GM18870 (cell line): Measurements from ENCODE around the gene TEX55.
"Not testable (repeated sequence)": the region's sequence is repeated elsewhere in the genome, so short reads cannot be mapped to it uniquely, and the experiment has no call there.

ENCODE experiments used
- ATAC-seq: cut with Tn5 transposase; IDR thresholded peaks from one replicate; pipeline ENCODE4 v1.9.1; 2021; ENCODE audit warnings: moderate library complexity; ENCODE audit not compliant: unreplicated experiment

TEX55 gene

DNA sequence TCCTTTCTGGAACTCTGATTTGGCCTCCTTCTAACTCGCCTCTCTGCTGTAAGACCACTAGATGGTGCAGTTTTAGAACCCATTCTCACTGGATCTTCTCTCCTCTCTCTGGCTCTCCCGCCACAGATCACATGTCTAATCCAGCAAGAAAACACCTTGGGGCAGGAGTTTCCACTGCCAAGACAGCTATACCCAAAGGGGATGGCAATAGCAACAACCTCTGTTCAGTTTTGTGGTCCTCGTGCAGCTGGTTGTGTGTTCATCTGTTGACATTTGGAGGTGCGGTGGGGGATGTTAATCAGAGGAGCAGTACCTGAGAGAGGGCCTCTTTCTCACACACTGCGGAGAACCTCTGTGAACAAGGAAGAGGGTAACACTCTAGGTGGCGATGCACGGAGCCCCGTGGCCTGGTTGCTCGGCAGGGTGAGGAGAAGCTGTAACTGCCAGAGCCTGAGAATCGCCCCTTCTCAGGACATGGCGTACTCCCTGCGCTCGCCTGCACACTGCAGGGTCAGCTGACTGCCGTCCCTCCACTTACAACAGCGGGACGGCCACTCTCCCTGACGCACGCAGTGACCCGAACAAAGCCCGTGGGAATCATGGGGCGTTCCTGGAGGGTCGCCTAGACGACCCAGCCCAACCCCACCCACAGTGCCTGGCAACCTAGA is at the start of gene TEX55:
Gene TEX55 (plus strand): TSS at position 666 of the 668 bp plus-strand sequence. CDS start 25 bp downstream, outside the sequence.
- ATAC-seq: peak; percentile 69

GRCh38 chr3:119098003-119098402 is 48.0 kb upstream of the TEX55 start:
- no peak for ATAC-seq

- no peak for ATAC-seq
Measured at GRCh38 chr3:119098619-119099222, 47.2 kb upstream of the TEX55 start.

DNA sequence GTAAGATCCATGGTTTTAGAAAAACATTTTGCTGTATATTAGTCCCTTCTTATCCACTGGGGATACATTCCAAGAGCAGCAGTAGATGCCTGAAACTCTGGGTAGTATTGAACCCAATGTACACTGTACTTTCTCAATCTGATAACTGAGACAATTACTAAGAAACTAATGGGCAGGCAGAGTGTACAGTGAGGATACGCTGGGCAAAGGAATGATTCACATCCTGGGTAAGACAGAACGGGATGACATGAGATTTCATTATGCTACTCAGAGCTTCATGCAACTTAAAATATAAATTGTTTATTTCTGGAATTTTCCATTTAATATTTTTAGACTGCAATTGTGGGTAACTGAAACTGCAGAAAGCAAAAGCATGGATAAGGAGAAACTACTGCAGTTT is 46.2 kb upstream of the TEX55 start:
- no peak for ATAC-seq

- no peak for ATAC-seq
Measured at GRCh38 chr3:119104031-119104430, 41.9 kb upstream of the TEX55 start.

- not testable (repeated sequence) for ATAC-seq
Measured at GRCh38 chr3:119118330-119118729, 27.6 kb upstream of the TEX55 start.

GRCh38 chr3:119120480-119120879 is 25.5 kb upstream of the TEX55 start:
- no peak for ATAC-seq

DNA sequence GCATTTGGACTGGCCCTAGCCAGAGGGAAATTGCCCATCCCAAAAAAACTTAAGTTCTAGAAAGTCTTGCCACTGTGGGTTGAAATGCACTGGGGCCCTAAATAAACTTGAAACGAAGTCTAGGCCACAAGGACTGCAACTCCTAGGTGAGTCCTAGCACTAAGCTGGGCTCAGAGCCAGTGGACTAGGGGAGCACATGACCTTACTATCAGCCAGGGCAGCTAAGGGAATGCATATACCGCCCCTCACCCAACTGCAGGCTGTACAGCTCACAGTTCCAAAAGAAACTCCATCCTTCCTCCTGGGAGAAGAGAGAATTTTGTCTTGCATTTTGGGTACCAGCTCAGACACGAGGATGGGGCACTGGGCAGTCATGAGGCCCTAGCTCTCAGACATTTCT is 23.6 kb upstream of the TEX55 start:
- no peak for ATAC-seq

GRCh38 chr3:119125342-119125741 is 20.6 kb upstream of the TEX55 start:
- no peak for ATAC-seq

- no peak for ATAC-seq
Measured at GRCh38 chr3:119125742-119126504, 20.0 kb upstream of the TEX55 start.

GRCh38 chr3:119130291-119130690 is 15.7 kb upstream of the TEX55 start:
- not testable (repeated sequence) for ATAC-seq

DNA sequence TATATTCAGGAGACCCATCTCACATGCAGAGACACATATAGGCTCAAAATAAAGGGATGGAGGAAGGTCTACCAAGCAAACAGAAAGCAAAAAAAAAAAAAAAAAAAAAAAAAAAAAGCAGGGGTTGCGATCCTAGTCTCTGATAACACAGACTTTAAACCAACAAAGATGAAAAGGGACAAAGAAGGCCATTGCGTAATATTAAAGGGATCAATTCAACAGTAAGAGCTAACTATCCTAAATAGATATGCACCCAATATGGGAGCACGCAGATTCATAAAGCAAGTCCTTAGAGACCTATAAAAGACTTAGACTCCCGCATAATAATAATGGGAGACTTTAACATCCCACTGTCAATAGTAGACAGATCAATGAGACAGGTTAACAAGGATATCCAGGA is 13.7 kb upstream of the TEX55 start:
- ATAC-seq: not testable (repeated sequence)

GRCh38 chr3:119139360-119139759 is 6.6 kb upstream of the TEX55 start:
- not testable (repeated sequence) for ATAC-seq

DNA sequence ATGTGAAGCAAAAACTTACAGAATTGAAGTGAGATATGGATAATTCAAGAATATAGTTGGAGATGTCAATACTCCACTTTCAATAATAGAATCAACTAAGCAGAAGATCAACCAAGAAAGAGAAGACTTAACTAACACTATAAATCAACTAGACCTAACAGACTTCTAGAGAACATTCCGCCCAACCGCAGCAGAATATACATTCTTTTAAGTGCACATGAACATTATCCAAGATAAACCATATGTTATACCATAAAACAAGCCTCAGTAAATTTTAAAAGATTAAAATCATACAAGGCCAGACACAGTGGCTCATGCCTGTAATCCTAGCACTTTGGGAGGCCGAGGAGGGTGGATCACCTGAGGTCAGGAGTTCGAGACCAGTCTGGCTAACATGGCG is 5.5 kb upstream of the TEX55 start:
- no peak for ATAC-seq

GRCh38 chr3:119145128-119145499 is 851 bp upstream of the TEX55 start:
- ATAC-seq: peak; percentile 31

- ATAC-seq: no peak
Measured at GRCh38 chr3:119146578-119147375, 812 bp downstream of the TEX55 start.

GRCh38 chr3:119147494-119147893 is 1.5 kb downstream of the TEX55 start:
- no peak for ATAC-seq

DNA sequence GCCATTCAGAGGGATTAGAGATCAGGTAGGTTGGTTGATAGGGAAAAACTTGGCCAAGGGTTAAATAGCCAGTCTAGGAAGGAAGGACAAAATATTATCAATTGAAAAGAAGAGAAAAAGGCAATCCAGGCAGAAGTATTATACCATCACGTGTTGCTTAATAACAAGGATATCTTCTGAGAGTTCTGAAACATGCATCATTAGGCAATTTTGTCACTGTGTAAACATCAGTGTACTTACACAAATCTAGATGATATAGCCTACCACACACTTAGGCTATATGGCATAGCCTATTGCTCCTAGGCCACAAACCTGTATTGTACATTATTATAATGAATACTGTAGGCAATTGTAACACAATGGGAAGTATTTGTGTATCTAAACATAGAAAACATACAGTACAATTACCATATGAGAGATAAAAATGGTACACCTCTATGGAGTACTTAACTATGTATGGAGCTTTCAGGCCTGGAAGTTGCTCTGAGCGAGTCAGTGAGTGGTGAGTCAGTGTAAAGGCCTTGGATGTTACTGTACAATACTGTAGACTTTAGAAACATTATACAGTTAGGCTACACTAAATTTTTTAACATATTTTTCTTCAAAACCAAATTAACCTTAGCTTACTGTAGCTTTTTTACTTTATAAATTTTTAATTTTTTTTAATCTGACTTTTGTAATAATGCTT is 2.7 kb downstream of the TEX55 start:
- no peak for ATAC-seq

- ATAC-seq: no peak
Measured at GRCh38 chr3:119149484-119149883, 3.5 kb downstream of the TEX55 start.

DNA sequence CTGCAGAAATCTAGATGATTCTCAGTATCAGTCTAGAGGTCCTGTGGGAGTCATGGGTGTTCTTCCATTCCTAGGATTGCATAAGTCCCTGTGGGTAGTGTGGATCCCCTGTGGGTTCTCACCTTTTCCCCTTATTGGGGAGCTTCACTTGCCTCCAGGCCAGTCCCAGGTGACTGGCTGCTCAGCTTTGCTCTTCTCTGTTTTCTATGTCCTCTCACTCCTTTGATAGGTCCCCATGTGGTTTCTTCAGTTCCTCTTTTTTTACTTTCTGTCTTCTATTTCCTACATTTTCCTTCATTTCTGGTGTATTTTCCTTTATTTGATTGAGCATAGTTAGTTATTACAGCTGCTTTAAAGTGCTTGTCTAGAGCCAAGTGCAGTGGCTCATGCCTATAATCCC is 10.9 kb downstream of the TEX55 start:
- no peak for ATAC-seq

DNA sequence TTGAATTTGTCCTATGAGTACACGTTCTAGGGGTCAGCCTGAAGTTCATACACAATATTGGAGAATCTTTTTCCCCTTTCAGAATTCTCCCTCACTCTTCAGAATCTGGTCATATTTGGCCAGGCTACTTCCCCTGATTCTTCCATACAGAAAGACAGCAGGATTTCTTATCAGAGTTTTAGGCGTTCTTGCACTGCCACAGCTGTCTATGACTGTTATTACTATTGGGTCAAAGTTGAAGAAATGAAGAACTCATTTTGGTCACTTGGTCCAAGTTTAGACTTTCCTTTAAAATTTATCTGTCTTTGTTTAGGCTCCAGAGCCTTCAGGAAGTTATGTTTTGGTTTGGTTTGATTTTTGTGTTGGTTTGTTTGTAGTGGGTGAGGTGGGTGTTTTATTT is 12.0 kb downstream of the TEX55 start:
- no peak for ATAC-seq
